ENCODE results near the gene DCST2.

DCST2 gene

GRCh38 chr1:155030243-155030795 is 3.3 kb downstream of the DCST2 start:
- H3K4me1 Mint-ChIP-seq = peaks cover 12% of the 10 kb centered on the region
- TF ChIP-seq, protein P1, sequence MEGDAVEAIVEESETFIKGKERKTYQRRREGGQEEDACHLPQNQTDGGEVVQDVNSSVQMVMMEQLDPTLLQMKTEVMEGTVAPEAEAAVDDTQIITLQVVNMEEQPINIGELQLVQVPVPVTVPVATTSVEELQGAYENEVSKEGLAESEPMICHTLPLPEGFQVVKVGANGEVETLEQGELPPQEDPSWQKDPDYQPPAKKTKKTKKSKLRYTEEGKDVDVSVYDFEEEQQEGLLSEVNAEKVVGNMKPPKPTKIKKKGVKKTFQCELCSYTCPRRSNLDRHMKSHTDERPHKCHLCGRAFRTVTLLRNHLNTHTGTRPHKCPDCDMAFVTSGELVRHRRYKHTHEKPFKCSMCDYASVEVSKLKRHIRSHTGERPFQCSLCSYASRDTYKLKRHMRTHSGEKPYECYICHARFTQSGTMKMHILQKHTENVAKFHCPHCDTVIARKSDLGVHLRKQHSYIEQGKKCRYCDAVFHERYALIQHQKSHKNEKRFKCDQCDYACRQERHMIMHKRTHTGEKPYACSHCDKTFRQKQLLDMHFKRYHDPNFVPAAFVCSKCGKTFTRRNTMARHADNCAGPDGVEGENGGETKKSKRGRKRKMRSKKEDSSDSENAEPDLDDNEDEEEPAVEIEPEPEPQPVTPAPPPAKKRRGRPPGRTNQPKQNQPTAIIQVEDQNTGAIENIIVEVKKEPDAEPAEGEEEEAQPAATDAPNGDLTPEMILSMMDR (IDR thresholded peaks at IDR 0.05) = no peak
- no peak overlapping the region for H3K4me3 Mint-ChIP-seq
- no peaks in the 10 kb centered on the region for H3K9me3 Mint-ChIP-seq
- H3K27ac Mint-ChIP-seq = no peak overlapping the region
- no peak for DNase-seq
- peaks cover 9% of the 10 kb centered on the region for H3K27me3 Mint-ChIP-seq (ENCODE audit: low read depth, poor library complexity)
- H3K36me3 Mint-ChIP-seq (ENCODE audit: low read depth) = no peaks in the 10 kb centered on the region

- H3K27me3 Mint-ChIP-seq (ENCODE audit: low read depth, poor library complexity) = peaks cover 5% of the 10 kb centered on the region
- TF ChIP-seq, protein P1 (IDR thresholded peaks at IDR 0.05) = no peak
- H3K36me3 Mint-ChIP-seq (ENCODE audit: low read depth) = no peaks in the 10 kb centered on the region
- H3K4me3 Mint-ChIP-seq = no peak overlapping the region
- peaks cover 12% of the 10 kb centered on the region for H3K4me1 Mint-ChIP-seq
- no peaks in the 10 kb centered on the region for H3K9me3 Mint-ChIP-seq
- H3K27ac Mint-ChIP-seq = no peak overlapping the region
- DNase-seq = no peak
Measured at GRCh38 chr1:155029513-155030242, 3.9 kb downstream of the DCST2 start.

DNA sequence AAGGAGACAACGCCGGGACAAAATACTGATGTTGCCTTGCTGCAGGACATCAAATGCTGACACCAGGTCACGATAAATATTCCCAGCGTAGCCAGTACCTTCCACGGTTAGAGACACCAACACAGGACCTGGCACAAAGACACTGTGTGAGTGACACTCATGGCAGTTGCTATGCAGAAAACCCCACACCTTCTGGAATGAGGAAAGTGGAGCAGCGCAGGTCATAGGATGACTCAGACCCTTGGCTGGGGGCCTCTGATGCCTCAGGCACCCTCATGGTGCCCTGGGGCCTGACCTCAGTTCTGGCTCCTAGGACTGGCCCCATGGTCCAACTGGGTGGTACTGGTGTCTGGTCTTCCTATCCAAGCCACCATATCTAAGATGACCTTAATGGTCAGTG is 7.0 kb downstream of the DCST2 start:
- H3K27me3 Mint-ChIP-seq (ENCODE audit: low read depth, poor library complexity) = peaks cover 8% of the 10 kb centered on the region
- H3K36me3 Mint-ChIP-seq (ENCODE audit: low read depth) = no peaks in the 10 kb centered on the region
- TF ChIP-seq, protein P1 (IDR thresholded peaks at IDR 0.05) = no peak
- no peak for DNase-seq
- no peak overlapping the region for H3K27ac Mint-ChIP-seq
- no peaks in the 10 kb centered on the region for H3K9me3 Mint-ChIP-seq
- H3K4me3 Mint-ChIP-seq = no peak overlapping the region
- H3K4me1 Mint-ChIP-seq = peaks cover 17% of the 10 kb centered on the region

GRCh38 chr1:155026154-155026553 is 7.4 kb downstream of the DCST2 start:
- TF ChIP-seq, protein P1 (IDR thresholded peaks at IDR 0.05) = no peak
- Mint-ChIP-seq H3K4me1 (peaks cover 17% of the 10 kb centered on the region), H3K4me3 (no peak overlapping the region), H3K27ac (no peak overlapping the region), H3K36me3 (ENCODE audit: low read depth) (no peaks in the 10 kb centered on the region), H3K9me3 (no peaks in the 10 kb centered on the region), H3K27me3 (ENCODE audit: low read depth, poor library complexity) (peaks cover 8% of the 10 kb centered on the region)
- no peak for DNase-seq

GRCh38 chr1:155024315-155024714 is 9.3 kb downstream of the DCST2 start:
- no peak for DNase-seq
- Mint-ChIP-seq H3K4me3 (no peak overlapping the region), H3K9me3 (no peaks in the 10 kb centered on the region), H3K27ac (no peak overlapping the region), H3K27me3 (ENCODE audit: low read depth, poor library complexity) (peaks cover 10% of the 10 kb centered on the region), H3K4me1 (peaks cover 21% of the 10 kb centered on the region), H3K36me3 (ENCODE audit: low read depth) (no peaks in the 10 kb centered on the region)
- TF ChIP-seq, protein P1 (IDR thresholded peaks at IDR 0.05) = no peak

GRCh38 chr1:155023627-155024026 is 10.0 kb downstream of the DCST2 start:
- Mint-ChIP-seq H3K4me3 (no peak overlapping the region), H3K27me3 (ENCODE audit: low read depth, poor library complexity) (peaks cover 6% of the 10 kb centered on the region), H3K4me1 (peaks cover 21% of the 10 kb centered on the region), H3K27ac (no peak overlapping the region), H3K9me3 (no peaks in the 10 kb centered on the region), H3K36me3 (ENCODE audit: low read depth) (no peaks in the 10 kb centered on the region)
- TF ChIP-seq, protein P1 (IDR thresholded peaks at IDR 0.05) = no peak
- no peak for DNase-seq

Data from nephron progenitor cell (in vitro differentiated cells).